Stimulated activated CD4-positive, alpha-beta T cell treated with anti-CD3 and anti-CD28 coated beads, Interleukin-2, amount 100 ng/mL, for 48 hours (primary cell): ENCODE results near the gene CCNA2.

ENCODE experiments used
- DNase-seq, 2 donors: peaks; one replicate each; pipeline ENCODE4 v3.0.0-alpha.2; 2020

The CCNA2 gene

DNA sequence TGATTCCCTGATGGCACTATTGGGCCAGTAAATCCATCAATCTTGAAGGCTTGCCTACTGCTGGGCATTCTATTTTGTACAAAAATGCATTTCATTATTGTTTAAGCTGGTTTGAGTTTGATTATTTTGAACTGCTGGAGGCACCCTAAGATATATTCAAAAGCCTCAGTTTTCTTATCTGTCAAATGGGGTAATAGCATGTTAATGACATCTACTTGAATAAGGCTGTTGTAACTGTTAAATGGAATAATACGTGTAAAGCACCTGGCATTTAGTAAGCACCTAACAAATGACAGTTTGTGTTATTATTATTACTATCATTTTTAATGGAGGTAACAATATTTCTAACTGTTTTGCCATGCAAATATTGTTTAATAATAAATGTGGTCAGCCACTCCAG, 51.8 kb downstream of the CCNA2 start:
- DNase-seq, result no peak

DNA sequence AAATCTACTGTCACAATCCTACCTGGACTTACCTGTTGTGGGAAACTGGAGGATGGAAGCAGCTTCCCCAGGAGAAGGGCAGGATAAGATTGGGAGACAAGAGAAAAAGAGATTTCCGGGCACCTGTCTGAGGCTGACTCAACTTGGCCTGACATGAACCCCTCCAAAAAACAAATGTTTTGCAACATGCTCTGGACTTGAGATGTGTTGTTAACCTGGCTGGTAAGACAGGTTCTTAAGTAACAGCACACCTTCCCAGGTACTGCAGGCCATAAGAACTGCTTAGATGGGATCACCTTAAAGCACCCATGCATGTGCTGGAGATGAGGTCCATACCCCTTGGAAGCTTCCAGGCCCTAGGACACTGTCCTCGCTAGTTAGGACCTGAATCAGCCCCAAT, 54.3 kb downstream of the CCNA2 start:
- DNase-seq, result no peak

DNA sequence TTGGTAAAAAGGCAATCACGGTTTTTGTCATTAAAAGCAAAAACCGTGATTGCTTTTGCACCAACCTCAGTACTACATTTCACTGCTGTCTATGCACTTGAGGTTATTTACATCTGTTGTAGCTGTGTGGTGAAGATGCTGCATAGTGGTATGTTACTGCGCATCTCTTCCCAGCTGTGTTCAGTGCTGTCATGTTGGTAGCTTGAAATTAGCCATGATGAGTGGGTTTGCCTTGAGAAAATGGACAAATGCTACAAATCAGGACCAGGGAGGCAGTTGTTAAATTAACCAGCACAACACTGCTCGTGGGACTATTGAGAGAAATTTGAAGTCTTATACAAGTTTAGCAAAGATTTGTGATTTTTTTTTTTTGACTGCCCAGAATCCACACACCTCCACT, 56.5 kb downstream of the CCNA2 start:
- no peak for DNase-seq
